PFSK-1 (cell line): Measurements from ENCODE around the gene UBA52. TPM values are rescaled to one million over a fixed set of nuclear protein-coding genes. Genes with fewer than 3 reads are reported as not detected.

Experiments used
- FOXP2 ChIP-seq: optimal IDR thresholded peaks from 2 replicates; pipeline ENCODE3; 2011; ENCODE audit warnings: borderline replicate concordance, control low read depth, inconsistent platforms; ENCODE audit not compliant: insufficient read depth; ENCODE audit errors: extremely low read length, extremely low read depth
- POLR2AphosphoS5 ChIP-seq: IDR thresholded peaks from 2 replicates; pipeline ENCODE4 v1.6.1; 2012; ENCODE audit warnings: low read depth, mild to moderate bottlenecking, control low read depth, low read length, moderate library complexity
- REST ChIP-seq, 2 experiments: IDR thresholded peaks; 2 replicates each; pipeline versions ENCODE4 v1.6.1 to v1.8.0; 2011 to 2012; ENCODE audit warnings: low read depth in 2 of 2, low read length in 2 of 2, control low read depth in 1 of 2, inconsistent platforms in 1 of 2, mild to moderate bottlenecking in 1 of 2, moderate library complexity in 1 of 2; ENCODE audit not compliant: insufficient read depth in 1 of 2
- SIN3A ChIP-seq: IDR thresholded peaks from 2 replicates; pipeline ENCODE4 v1.6.1; 2012; ENCODE audit warnings: mild to moderate bottlenecking, low read length, moderate library complexity, borderline replicate concordance; ENCODE audit not compliant: insufficient read depth
- TAF1 ChIP-seq: IDR thresholded peaks from 2 replicates; pipeline ENCODE4 v1.6.1; 2012; ENCODE audit warnings: low read length, control low read depth, borderline replicate concordance; ENCODE audit not compliant: insufficient read depth
- polyA plus RNA-seq: library from polyadenylated mRNA; unstranded; fragments of >200 nt; gene quantifications from one replicate; pipeline ENCODE4 v1.2.1, GENCODE V29; 2012; ENCODE audit warnings: low read depth, missing spikeins; ENCODE audit not compliant: insufficient read length

UBA52 gene
- 1,954 TPM for polyA plus RNA-seq

- TF ChIP-seq TAF1 (peak; percentile 97), SIN3A (peak; percentile 99), REST (IDR thresholded peaks at IDR 0.05; ENCODE audit: insufficient read depth in 1 of 2, low read depth in 2 of 2, low read length in 2 of 2) (peak in 1 of 2 experiments; percentile 59; a peak in 1 of 4 replicates), FOXP2 (peak; percentile 98), POLR2AphosphoS5 (peak; percentile 93)
These were observed at the start of gene UBA52 for GRCh38 chr19:18571564-18572344. UBA52 (plus strand) TSS chr19:18571857; CDS start chr19:18573301, 1,444 bp downstream.

GRCh38 chr19:18522124-18522861, 49.4 kb upstream of the UBA52 start:
- TF ChIP-seq REST (IDR thresholded peaks at IDR 0.05; ENCODE audit: insufficient read depth in 1 of 2, low read depth in 2 of 2, low read length in 2 of 2) (no peak), FOXP2 (peak; percentile 67), POLR2AphosphoS5 (peak; percentile 57; the same call in 1 of the 2 replicates), SIN3A (0 out of 2 replicates have a peak, but pooled peaks have one; percentile 48), TAF1 (no peak)

GRCh38 chr19:18523841-18524240, 47.8 kb upstream of the UBA52 start:
- TF ChIP-seq FOXP2 (no peak), POLR2AphosphoS5 (no peak), REST (IDR thresholded peaks at IDR 0.05; ENCODE audit: insufficient read depth in 1 of 2, low read depth in 2 of 2, low read length in 2 of 2) (no peak), TAF1 (no peak), SIN3A (no peak)

GRCh38 chr19:18526316-18526715, 45.3 kb upstream of the UBA52 start:
- TF ChIP-seq TAF1 (no peak), REST (IDR thresholded peaks at IDR 0.05; ENCODE audit: insufficient read depth in 1 of 2, low read depth in 2 of 2, low read length in 2 of 2) (no peak), SIN3A (no peak), FOXP2 (no peak), POLR2AphosphoS5 (no peak)
